IPS-NIHi7 (cell line): ENCODE results near the gene CHRM1.
"Not testable (repeated sequence)": the region's sequence is repeated elsewhere in the genome, so short reads cannot be mapped to it uniquely, and the experiment has no call there.

ENCODE experiments used
- DNase-seq: peaks from one replicate; pipeline ENCODE4 v3.0.0; 2012; ENCODE audit warnings: mixed read lengths; ENCODE audit errors: extremely low spot score

Gene CHRM1

GRCh38 chr11:62921201-62921572, at the start of gene CHRM1:
Gene CHRM1, minus strand, starts transcription at chr11:62921363. Its CDS starts 10,263 bp downstream, at chr11:62911100.
- no peak for DNase-seq

- DNase-seq = no peak
Observed at GRCh38 chr11:62965574-62965973, 44.4 kb upstream of the CHRM1 start.

GRCh38 chr11:62962391-62962790, 41.2 kb upstream of the CHRM1 start:
- DNase-seq = no peak

GRCh38 chr11:62961017-62961570, 39.9 kb upstream of the CHRM1 start:
- no peak for DNase-seq

GRCh38 chr11:62959422-62959980, 38.3 kb upstream of the CHRM1 start:
- no peak for DNase-seq

GRCh38 chr11:62958547-62959421, 37.6 kb upstream of the CHRM1 start:
- no peak for DNase-seq

- DNase-seq = no peak
Observed at GRCh38 chr11:62957147-62957546, 36.0 kb upstream of the CHRM1 start.

GRCh38 chr11:62954478-62954877, 33.3 kb upstream of the CHRM1 start:
- DNase-seq = no peak

- DNase-seq = no peak
Observed at GRCh38 chr11:62953811-62954210, 32.6 kb upstream of the CHRM1 start.

- no peak for DNase-seq
Observed at GRCh38 chr11:62948765-62949320, 27.7 kb upstream of the CHRM1 start.

- not testable (repeated sequence) for DNase-seq
Observed at GRCh38 chr11:62945538-62945937, 24.4 kb upstream of the CHRM1 start.

GRCh38 chr11:62937528-62937927, 16.4 kb upstream of the CHRM1 start:
- not testable (repeated sequence) for DNase-seq

- no peak for DNase-seq
Observed at GRCh38 chr11:62934496-62934785, 13.3 kb upstream of the CHRM1 start.

- no peak for DNase-seq
Observed at GRCh38 chr11:62933750-62934495, 12.8 kb upstream of the CHRM1 start.

GRCh38 chr11:62933285-62933684, 12.1 kb upstream of the CHRM1 start:
- DNase-seq = no peak

GRCh38 chr11:62931499-62932278, 10.5 kb upstream of the CHRM1 start:
- DNase-seq = no peak

- no peak for DNase-seq
Observed at GRCh38 chr11:62930666-62931065, 9.5 kb upstream of the CHRM1 start.

- no peak for DNase-seq
Observed at GRCh38 chr11:62930157-62930556, 9.0 kb upstream of the CHRM1 start.

GRCh38 chr11:62928011-62928410, 6.8 kb upstream of the CHRM1 start:
- DNase-seq = no peak

- DNase-seq = no peak
Observed at GRCh38 chr11:62926680-62927455, 5.7 kb upstream of the CHRM1 start.
